K562 (cell line): ENCODE measurements around the gene APBB2.

Experiments
- GTF2F1 ChIP-seq: IDR thresholded peaks from 2 replicates; pipeline ENCODE4 v1.6.1; 2011; ENCODE audit warnings: low read depth, low read length, improper control_type of control experiment
- NCOR1 ChIP-seq: fragments of 450-650 bp; IDR thresholded peaks from 2 replicates; pipeline ENCODE4 v1.6.1; 2016; ENCODE audit warnings: mild to moderate bottlenecking, moderate library complexity
- RNF2 ChIP-seq: sonication (generic); IDR thresholded peaks from 2 replicates; pipeline ENCODE4 v1.6.1; 2016
- ZNF274 ChIP-seq: IDR thresholded peaks from 2 replicates; pipeline ENCODE4 v1.6.1; 2011; ENCODE audit warnings: low read depth, mild to moderate bottlenecking, low read length, moderate library complexity, borderline replicate concordance
- TF ChIP-seq, protein P1 (sequence below): fragments of 450-650 bp; IDR thresholded peaks from 2 replicates; pipeline ENCODE4 v1.6.1; 2014; ENCODE audit warnings: low read depth, mild to moderate bottlenecking, moderate library complexity, borderline replicate concordance
- TF ChIP-seq, protein P2 (sequence below), 2 experiments: fragments of 450-650 bp in 1 of 2; IDR thresholded peaks; 2 replicates each; pipeline ENCODE4 v1.6.1; 2011 to 2017; ENCODE audit warnings: low read depth in 2 of 2, antibody characterized with exemption in 1 of 2, borderline replicate concordance in 1 of 2, low read length in 1 of 2, mild to moderate bottlenecking in 1 of 2, mixed read lengths in 1 of 2; ENCODE audit not compliant: control insufficient read depth in 1 of 2
- TF ChIP-seq, protein P3 (sequence below): sonication (generic); formaldehyde crosslinking; IDR thresholded peaks from 2 replicates; pipeline ENCODE4 v1.5.0; 2020; ENCODE audit warnings: missing genetic modification reagents

DNA sequence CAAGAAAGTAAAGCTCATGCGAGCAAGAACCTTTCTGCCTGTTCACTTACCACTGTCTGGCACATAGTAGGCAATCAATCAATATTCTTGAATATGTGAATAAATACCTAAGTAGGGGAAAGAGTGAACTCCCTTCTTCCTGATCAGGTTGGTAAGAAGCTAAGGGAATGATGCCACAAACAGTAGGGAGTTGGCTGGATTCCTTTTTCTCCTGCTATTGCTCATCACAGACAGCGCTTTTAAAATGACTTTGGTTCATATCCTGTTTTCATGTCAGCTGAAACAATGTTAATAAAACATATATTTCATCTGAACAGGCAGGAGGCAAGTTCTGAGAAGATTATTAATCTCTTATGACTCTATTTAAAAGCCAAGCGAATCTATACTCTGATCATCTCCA lies 365.4 kb downstream of the APBB2 start:
- TF ChIP-seq, protein P1, sequence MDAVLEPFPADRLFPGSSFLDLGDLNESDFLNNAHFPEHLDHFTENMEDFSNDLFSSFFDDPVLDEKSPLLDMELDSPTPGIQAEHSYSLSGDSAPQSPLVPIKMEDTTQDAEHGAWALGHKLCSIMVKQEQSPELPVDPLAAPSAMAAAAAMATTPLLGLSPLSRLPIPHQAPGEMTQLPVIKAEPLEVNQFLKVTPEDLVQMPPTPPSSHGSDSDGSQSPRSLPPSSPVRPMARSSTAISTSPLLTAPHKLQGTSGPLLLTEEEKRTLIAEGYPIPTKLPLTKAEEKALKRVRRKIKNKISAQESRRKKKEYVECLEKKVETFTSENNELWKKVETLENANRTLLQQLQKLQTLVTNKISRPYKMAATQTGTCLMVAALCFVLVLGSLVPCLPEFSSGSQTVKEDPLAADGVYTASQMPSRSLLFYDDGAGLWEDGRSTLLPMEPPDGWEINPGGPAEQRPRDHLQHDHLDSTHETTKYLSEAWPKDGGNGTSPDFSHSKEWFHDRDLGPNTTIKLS = no peak
- TF ChIP-seq ZNF274 (no peak), RNF2 (no peak), GTF2F1 (no peak), NCOR1 (no peak)
- TF ChIP-seq, protein P2, sequence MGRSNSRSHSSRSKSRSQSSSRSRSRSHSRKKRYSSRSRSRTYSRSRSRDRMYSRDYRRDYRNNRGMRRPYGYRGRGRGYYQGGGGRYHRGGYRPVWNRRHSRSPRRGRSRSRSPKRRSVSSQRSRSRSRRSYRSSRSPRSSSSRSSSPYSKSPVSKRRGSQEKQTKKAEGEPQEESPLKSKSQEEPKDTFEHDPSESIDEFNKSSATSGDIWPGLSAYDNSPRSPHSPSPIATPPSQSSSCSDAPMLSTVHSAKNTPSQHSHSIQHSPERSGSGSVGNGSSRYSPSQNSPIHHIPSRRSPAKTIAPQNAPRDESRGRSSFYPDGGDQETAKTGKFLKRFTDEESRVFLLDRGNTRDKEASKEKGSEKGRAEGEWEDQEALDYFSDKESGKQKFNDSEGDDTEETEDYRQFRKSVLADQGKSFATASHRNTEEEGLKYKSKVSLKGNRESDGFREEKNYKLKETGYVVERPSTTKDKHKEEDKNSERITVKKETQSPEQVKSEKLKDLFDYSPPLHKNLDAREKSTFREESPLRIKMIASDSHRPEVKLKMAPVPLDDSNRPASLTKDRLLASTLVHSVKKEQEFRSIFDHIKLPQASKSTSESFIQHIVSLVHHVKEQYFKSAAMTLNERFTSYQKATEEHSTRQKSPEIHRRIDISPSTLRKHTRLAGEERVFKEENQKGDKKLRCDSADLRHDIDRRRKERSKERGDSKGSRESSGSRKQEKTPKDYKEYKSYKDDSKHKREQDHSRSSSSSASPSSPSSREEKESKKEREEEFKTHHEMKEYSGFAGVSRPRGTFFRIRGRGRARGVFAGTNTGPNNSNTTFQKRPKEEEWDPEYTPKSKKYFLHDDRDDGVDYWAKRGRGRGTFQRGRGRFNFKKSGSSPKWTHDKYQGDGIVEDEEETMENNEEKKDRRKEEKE (IDR thresholded peaks at IDR 0.05; ENCODE audit: borderline replicate concordance in 1 of 2, control insufficient read depth in 1 of 2, low read depth in 2 of 2, low read length in 1 of 2) = no peak
- TF ChIP-seq, protein P3, sequence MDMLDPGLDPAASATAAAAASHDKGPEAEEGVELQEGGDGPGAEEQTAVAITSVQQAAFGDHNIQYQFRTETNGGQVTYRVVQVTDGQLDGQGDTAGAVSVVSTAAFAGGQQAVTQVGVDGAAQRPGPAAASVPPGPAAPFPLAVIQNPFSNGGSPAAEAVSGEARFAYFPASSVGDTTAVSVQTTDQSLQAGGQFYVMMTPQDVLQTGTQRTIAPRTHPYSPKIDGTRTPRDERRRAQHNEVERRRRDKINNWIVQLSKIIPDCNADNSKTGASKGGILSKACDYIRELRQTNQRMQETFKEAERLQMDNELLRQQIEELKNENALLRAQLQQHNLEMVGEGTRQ (CRISPR knock-in tag) = no peak
